Adrenal gland (tissue), 12 donors: ENCODE measurements around the gene EPO. TPM values are rescaled to one million over a fixed set of nuclear protein-coding genes. Genes with fewer than 3 reads are reported as not detected.

Source experiments
- DNase-seq, 7 donors: peaks; one replicate each; pipeline ENCODE4 v3.0.0-alpha.2; 2019 to 2020
- H3K27ac ChIP-seq, 5 donors: fragments of 200-600 bp; sonication (generic) in 4 of 5; 1 replicate in 3 of 5; 2 replicates in 2 of 5; pipeline versions ENCODE4 v1.5.1 to v1.8.0; 2016 to 2020; ENCODE audit warnings: mild to moderate bottlenecking in 1 of 5
- H3K27me3 ChIP-seq: fragments of 200-600 bp; 2 replicates; pipeline ENCODE4 v1.8.0; 2021
- H3K36me3 ChIP-seq, 2 donors: fragments of 200-600 bp; replicated peaks in 1 of 2; 1 replicate in 1 of 2; 2 replicates in 1 of 2; pipeline versions ENCODE4 v1.5.1 to v1.8.0; 2018 to 2022
- H3K4me1 ChIP-seq, 2 donors: fragments of 200-600 bp; replicated peaks in 1 of 2; 1 replicate in 1 of 2; 2 replicates in 1 of 2; pipeline versions ENCODE4 v1.5.1 to v1.8.0; 2018 to 2021
- H3K4me3 ChIP-seq, 4 donors: fragments of 200-600 bp; sonication (generic) in 3 of 4; one replicate each; pipeline ENCODE4 v1.5.1; 2016 to 2018
- H3K9me3 ChIP-seq, 3 donors: fragments of 200-600 bp; sonication (generic) in 1 of 3; replicated peaks in 1 of 3; 1 replicate in 2 of 3; 2 replicates in 1 of 3; pipeline versions ENCODE4 v1.5.1 to v1.8.0; 2016 to 2021
- CTCF ChIP-seq, 6 experiments: fragments of 450-650 bp in 4 of 6; fragments of 200-600 bp in 2 of 6; sonication (generic) in 1 of 6; IDR thresholded peaks; 1 replicate in 5 of 6; 2 replicates in 1 of 6; pipeline versions ENCODE4 v1.5.1 to v1.8.0; 2016 to 2021; ENCODE audit warnings: antibody characterized with exemption in 6 of 6, mild to moderate bottlenecking in 2 of 6, moderate library complexity in 1 of 6
- POLR2A ChIP-seq, 2 donors: fragments of 450-650 bp; IDR thresholded peaks; one replicate each; pipeline ENCODE4 v1.6.1; 2017; ENCODE audit warnings: antibody characterized with exemption in 2 of 2, mild to moderate bottlenecking in 2 of 2, moderate library complexity in 1 of 2
- WGBS, 4 donors: extraction: QIAGEN DNeasy Blood & Tissue Kit in 2 of 4; methylation state at CpG; one replicate each; pipeline versions ENCODE4 v1.1.5 to v1.1.7; 2013 to 2017; 5-methylcytosine and 5-hydroxymethylcytosine counted together
- intact Hi-C, 2 donors: fragments of 100-400 bp; cut with DNase I; formaldehyde crosslinking; loops; one replicate each; pipeline versions ENCODE4 v1.14.1 to v1.15.0; 2022 to 2023
- polyA plus RNA-seq, 3 donors: library from polyadenylated mRNA; stranded (reverse); fragments of 200-250 nt in 2 of 3; fragments of 350-450 nt in 1 of 3; fragmentation: Illumina TruSeq in 1 of 3; extraction: RNeasy Lipid Tissue Mini Kit (QIAGEN cat#74804) in 1 of 3; gene quantifications; one replicate each; pipeline ENCODE4 v1.2.3, GENCODE V29; 2013 to 2014
- total RNA-seq, 9 donors: library from RNA; depleted of rRNA in 4 of 9; stranded (reverse); fragments of >200 nt in 4 of 9; fragments of 120-200 nt in 1 of 9; fragmentation: NEBNext Ultra II Directional in 1 of 9; extraction: Animal tissue kit (Norgen Biotek cat#: 25700) in 1 of 9; gene quantifications; one replicate each; pipeline versions ENCODE4 v1.1.0 to v1.2.4, GENCODE V29; 2013 to 2023
- donor health status: healthy with polysubstance abuse.
- donor health status: Bipolar disorder and iron deficiency.
- donor health status: DM: yes; HTN: yes; CAD: no.
- donor health status: DM: no; HTN: no; CAD: no.
- donor health status: DM: no; HTN: no; CAD: no.
- donor health status: DM: yes; HTN: yes; CAD: no.

The EPO gene
- total and polyA plus RNA-seq, 12 donors = 0.10 to 0.17 TPM; not detected in 10

GRCh38 chr7:100683659-100684533 lies 36.4 kb upstream of the EPO start:
- intact Hi-C loops = loop anchor here in 1 of 2 donors (5.0 kb wide), 1 partner anchor 217 kb away; no protein-coding TSS in a partner anchor
- Histone ChIP-seq H3K9me3 (no peaks in the 10 kb centered on the region), H3K27ac (no peak overlapping the region), H3K36me3 (peaks cover 0 to 88% of the 10 kb centered on the region in 2 donors), H3K4me1 (peaks cover 19 to 41% of the 10 kb centered on the region in 2 donors), H3K27me3 (no peaks in the 10 kb centered on the region), H3K4me3 (no peak overlapping the region)
- TF ChIP-seq POLR2A (IDR thresholded peaks at IDR 0.05) (no peak), CTCF (IDR thresholded peaks at IDR 0.05) (no peak)
- peak in 2 of 7 donors; percentile 17 to 31 for DNase-seq
- WGBS, 4 donors = 91 to 100% (median 93%) methylated on average over 6 to 37 of the region's 37 CpGs

GRCh38 chr7:100684534-100685042 lies 35.7 kb upstream of the EPO start:
- Histone ChIP-seq H3K36me3 (peaks cover 0 to 82% of the 10 kb centered on the region in 2 donors), H3K4me3 (no peak overlapping the region), H3K27me3 (no peaks in the 10 kb centered on the region), H3K27ac (no peak overlapping the region), H3K9me3 (no peaks in the 10 kb centered on the region), H3K4me1 (peaks cover 18 to 43% of the 10 kb centered on the region in 2 donors)
- peak in 2 of 7 donors; percentile 8 to 18 for DNase-seq
- TF ChIP-seq CTCF (IDR thresholded peaks at IDR 0.05) (no peak), POLR2A (IDR thresholded peaks at IDR 0.05) (no peak)
- intact Hi-C loops = loop anchor here (5.0 kb wide), 2 partner anchors 112 to 217 kb away; partner anchors contain the start of gene SAP25 (in 1 of the 2)
- WGBS, 4 donors = 93 to 95% (median 94%) methylated on average over 10 to 16 of the region's 16 CpGs

- no peak overlapping the region for H3K27ac ChIP-seq
- DNase-seq = no peak
- intact Hi-C loops = loop anchor here in 1 of 2 donors (5.0 kb wide), 2 partner anchors 113 to 218 kb away; partner anchors contain the start of gene SAP25
- peaks cover 0 to 82% of the 10 kb centered on the region in 2 donors for H3K36me3 ChIP-seq
- 87 to 93% (median 91%) methylated on average over 12 to 18 of the region's 18 CpGs for WGBS, 4 donors
- H3K27me3 ChIP-seq = no peaks in the 10 kb centered on the region
- peaks cover 13 to 43% of the 10 kb centered on the region in 2 donors for H3K4me1 ChIP-seq
- no peaks in the 10 kb centered on the region for H3K9me3 ChIP-seq
- TF ChIP-seq CTCF (IDR thresholded peaks at IDR 0.05) (no peak), POLR2A (IDR thresholded peaks at IDR 0.05) (no peak)
- H3K4me3 ChIP-seq = no peak overlapping the region
These were observed 35.1 kb upstream of the EPO start for GRCh38 chr7:100685049-100685605.

- Histone ChIP-seq H3K9me3 (no peaks in the 10 kb centered on the region), H3K27ac (no peak overlapping the region), H3K27me3 (no peaks in the 10 kb centered on the region), H3K4me1 (peaks cover 9 to 42% of the 10 kb centered on the region in 2 donors), H3K4me3 (no peak overlapping the region), H3K36me3 (peaks cover 0 to 77% of the 10 kb centered on the region in 2 donors)
- 88 to 93% (median 90%) methylated on average over 15 to 17 of the region's 17 CpGs for WGBS, 4 donors
- intact Hi-C loops = loop anchor here in 1 of 2 donors (5.0 kb wide), 2 partner anchors 113 to 218 kb away; partner anchors contain the start of gene SAP25
- TF ChIP-seq CTCF (IDR thresholded peaks at IDR 0.05) (no peak), POLR2A (IDR thresholded peaks at IDR 0.05) (no peak)
- DNase-seq = no peak
These were observed 34.6 kb upstream of the EPO start for GRCh38 chr7:100685631-100686145.
